ENCODE results near the gene C4orf46.

- TF ChIP-seq CTCF (conservative IDR thresholded peaks at IDR 0.05; ENCODE audit: low read length) (no peak), EZH2phosphoT487 (IDR thresholded peaks at IDR 0.05; ENCODE audit: borderline replicate concordance, low read depth, low read length) (no peak)
Measured at GRCh38 chr4:158678767-158679166, 7.1 kb upstream of the C4orf46 start.

All from OCI-LY7 (cell line).